ENCODE data around the gene APOO. TPM values are rescaled to one million over a fixed set of nuclear protein-coding genes. Genes with fewer than 3 reads are reported as not detected.

Gene APOO
- total RNA-seq, 1 experiment from 2014 or later = 95.3 TPM

- Histone ChIP-seq H3K9me3 (ENCODE audit: control insufficient read depth, low read depth, low read length) (no peaks in the 10 kb centered on the region), H3K14ac (ENCODE audit: insufficient read depth, low read length) (no peak overlapping the region), H3K79me2 (ENCODE audit: insufficient read depth, low read length) (no peaks in the 10 kb centered on the region), H3K4ac (ENCODE audit: low read depth, low read length) (no peak overlapping the region), H3K4me2 (ENCODE audit: insufficient read depth, insufficient read length, low read length) (no peak overlapping the region), H3K23me2 (ENCODE audit: insufficient read length, low read depth, low read length, poor library complexity, severe bottlenecking) (no peaks in the 10 kb centered on the region), H4K8ac (replicated peaks; ENCODE audit: insufficient read length, low read depth, low read length) (no peak overlapping the region), H3K56ac (ENCODE audit: insufficient read length, low read depth, low read length) (no peak overlapping the region), H2BK15ac (ENCODE audit: low read depth, low read length) (no peak overlapping the region), H4K91ac (ENCODE audit: insufficient read length, low read depth, low read length) (no peak overlapping the region), H3K18ac (ENCODE audit: insufficient read length, low read depth, low read length) (no peak overlapping the region), H4K20me1 (ENCODE audit: control insufficient read depth, insufficient read depth, insufficient read length) (no peaks in the 10 kb centered on the region), H2AK5ac (ENCODE audit: insufficient read length, low read length) (no peak overlapping the region), H4K5ac (ENCODE audit: insufficient read length, low read depth, low read length) (no peak overlapping the region), H2BK120ac (ENCODE audit: low read depth, low read length, poor library complexity, severe bottlenecking) (no peak overlapping the region), H3K27ac (ENCODE audit: insufficient read length, low read depth, low read length) (no peak overlapping the region), H3K79me1 (ENCODE audit: insufficient read depth, low read depth, low read length, poor library complexity, severe bottlenecking) (no peaks in the 10 kb centered on the region), H3K4me1 (ENCODE audit: insufficient read depth, low read length) (no peaks in the 10 kb centered on the region), H3K23ac (ENCODE audit: insufficient read length, low read depth, low read length) (no peak overlapping the region), H3K9ac (ENCODE audit: extremely low read depth, insufficient read length, low read length) (no peak overlapping the region), H2BK12ac (ENCODE audit: insufficient read length, low read depth, low read length) (no peak overlapping the region), H3K27me3 (ENCODE audit: insufficient read depth, low read length) (no peaks in the 10 kb centered on the region), H2BK20ac (ENCODE audit: low read depth, low read length, poor library complexity, severe bottlenecking) (no peak overlapping the region), H2AFZ (ENCODE audit: low read length) (no peak overlapping the region), H3T11ph (ENCODE audit: low read length) (no peak overlapping the region), H2BK5ac (ENCODE audit: insufficient read length, low read length) (no peak overlapping the region)
- TF ChIP-seq CTCF (conservative IDR thresholded peaks at IDR 0.05) = no peak
- 0 out of 7 replicates have a peak, but pooled peaks cover 0 to 1% (median 0%) of the 10 kb centered on the region in 3 experiments for H3K36me3 Mint-ChIP-seq (ENCODE audit: insufficient read depth in 1 of 3, low read depth in 3 of 3)
- no peaks in the 10 kb centered on the region for H3K9me3 Mint-ChIP-seq
- no peaks in the 10 kb centered on the region for H3K4me1 Mint-ChIP-seq
- no peak overlapping the region for H3K27ac Mint-ChIP-seq
- no CpG with 5 or more reads among the region's 6 CpGs for WGBS (ENCODE audit: extremely low coverage, insufficient read length, low lambda C conversion rate)
- no peaks in the 10 kb centered on the region for H3K27me3 Mint-ChIP-seq (ENCODE audit: low read depth)
- DNase-seq = no peak
- no peak overlapping the region for H3K4me3 Mint-ChIP-seq
Measured at GRCh38 chrX:23820235-23820782, 87.4 kb downstream of the APOO start.

All from H9 (cell line).